GM18909 (cell line): ENCODE results near the gene FANCB.

Source experiments
- ATAC-seq: cut with Tn5 transposase; IDR thresholded peaks from one replicate; pipeline ENCODE4 v1.9.1; 2021; ENCODE audit warnings: mild to moderate bottlenecking; ENCODE audit not compliant: unreplicated experiment, poor library complexity

FANCB gene

DNA sequence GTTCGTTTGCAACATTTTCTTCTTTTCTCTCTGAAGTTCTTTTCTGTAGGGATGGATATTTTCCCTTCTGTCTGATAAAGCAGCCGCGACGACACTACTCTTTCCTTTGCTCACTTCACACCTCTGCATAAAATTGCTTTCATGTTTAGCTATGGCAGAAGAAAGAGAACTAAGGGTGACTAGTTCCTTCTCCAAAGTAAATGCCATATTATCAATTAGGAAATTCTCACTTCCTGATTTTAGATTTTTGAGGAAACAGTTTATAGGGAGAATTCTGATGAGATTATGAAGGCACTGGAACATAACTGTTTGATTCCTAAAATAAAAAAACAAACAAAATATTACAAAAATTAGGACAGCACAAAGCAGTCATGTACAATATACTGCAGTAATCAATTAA lies 29.2 kb downstream of the FANCB start:
- ATAC-seq = no peak

DNA sequence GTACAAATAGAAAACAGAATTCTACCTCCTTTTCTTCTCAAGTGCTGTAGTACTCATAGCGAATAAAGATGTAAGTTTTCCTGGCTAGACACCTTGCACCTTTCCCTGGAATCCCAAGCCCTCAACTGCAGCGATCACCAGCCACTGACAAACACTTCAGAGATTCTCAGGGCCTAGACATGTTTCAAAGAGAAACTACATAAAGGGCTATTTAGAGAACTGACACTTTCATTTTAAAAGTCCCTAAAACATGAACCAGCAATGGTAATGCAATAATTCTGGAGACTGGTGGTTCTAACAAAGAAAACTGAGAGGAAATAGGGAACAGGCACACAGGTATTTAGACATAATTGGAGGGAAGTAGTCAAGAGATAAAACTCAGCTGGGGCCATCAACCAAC lies 35.7 kb downstream of the FANCB start:
- ATAC-seq = no peak

DNA sequence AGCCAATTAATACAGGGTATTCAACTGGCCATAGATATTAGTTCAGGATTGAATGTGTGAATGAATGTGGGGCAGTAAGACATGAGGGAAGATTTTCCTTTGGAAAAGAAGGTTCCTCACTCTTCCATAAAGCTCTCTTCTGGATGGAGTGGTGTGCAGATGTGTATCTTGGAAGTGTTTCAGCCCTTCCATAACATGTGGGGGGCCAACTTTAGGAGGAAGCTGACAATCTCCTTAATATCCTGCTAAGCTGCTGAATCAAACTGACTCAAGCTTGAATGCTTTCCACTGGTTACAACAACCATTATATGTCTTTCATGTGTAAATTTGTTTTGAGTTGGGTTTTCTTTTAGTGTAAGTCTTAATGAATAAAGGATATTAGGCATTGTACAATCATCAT lies 40.3 kb downstream of the FANCB start:
- ATAC-seq = no peak

DNA sequence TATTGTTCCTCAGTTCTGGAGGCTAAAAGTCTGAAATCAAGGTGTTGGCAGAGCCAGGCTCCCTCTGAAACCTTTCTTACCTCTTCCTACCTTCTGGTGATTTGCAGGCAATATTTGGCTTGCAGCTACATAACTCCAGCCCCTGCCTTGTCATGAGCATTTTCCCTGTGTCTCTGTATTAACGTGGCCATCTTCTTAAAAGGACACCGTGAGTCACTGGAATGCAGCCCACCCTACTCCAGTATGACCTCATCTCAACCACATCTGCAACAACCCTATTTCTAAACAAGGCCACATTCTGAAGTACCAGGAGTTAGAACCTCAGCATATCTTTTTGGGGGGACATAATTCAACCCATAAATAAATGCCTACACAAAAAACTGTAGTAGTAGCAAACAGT lies 40.7 kb downstream of the FANCB start:
- ATAC-seq = no peak

DNA sequence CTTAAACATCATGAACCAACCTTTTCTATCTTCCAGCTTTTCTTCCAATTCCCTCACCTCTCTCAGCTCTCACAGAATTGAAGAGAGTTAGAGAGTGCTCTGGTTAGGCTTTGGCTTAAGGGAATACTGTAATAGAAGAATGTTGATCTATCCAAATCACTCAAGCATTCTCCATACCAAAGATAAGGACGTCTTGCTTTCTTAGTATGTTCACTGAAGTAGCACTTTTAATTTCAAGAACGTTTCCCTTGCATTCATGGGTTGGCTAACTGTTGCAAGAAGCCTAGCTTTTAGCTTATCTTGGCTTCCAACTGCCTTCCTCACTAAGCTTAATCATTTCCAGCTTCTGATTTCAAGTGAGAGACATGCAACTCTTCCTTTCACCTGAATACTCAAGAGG lies 43.2 kb downstream of the FANCB start:
- no peak for ATAC-seq

DNA sequence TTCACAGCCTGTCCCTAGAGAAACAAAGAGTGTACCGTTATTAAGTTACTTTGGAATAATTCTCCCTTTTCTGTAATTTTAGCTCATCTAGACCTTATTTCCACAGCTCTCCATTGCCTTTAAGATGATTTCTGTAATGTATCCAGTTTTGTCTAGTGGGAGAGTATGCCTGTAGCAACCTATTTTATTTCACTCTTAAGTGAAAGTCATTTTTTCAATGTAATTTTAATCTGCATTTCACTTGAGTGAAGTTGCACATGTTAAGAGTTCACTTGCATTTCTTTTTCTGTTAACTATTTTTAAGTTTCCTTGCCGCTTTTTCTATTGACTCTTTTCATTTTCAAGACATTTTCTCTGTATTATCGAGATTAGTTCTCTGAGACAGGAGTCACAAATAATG lies 46.5 kb downstream of the FANCB start:
- ATAC-seq = no peak

DNA sequence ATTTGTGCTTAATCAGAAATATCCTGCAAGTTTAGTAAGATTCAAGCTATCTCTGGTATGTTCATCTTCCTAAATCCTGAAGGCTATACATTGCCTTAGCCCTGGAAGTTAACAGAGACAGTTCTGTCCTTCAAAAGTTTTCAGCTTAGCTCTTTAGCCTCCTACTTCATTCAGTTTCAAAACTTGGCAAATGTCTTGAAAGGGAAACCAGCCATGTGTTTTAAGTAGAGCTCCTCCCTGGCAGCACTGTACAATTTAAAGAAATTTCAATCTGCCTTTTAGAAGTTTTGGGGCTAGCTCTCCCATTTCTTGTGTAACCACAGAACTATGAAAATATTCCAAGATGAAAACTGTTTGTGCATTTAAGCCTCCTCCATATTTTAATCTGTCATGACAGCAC lies 47.0 kb downstream of the FANCB start:
- no peak for ATAC-seq

DNA sequence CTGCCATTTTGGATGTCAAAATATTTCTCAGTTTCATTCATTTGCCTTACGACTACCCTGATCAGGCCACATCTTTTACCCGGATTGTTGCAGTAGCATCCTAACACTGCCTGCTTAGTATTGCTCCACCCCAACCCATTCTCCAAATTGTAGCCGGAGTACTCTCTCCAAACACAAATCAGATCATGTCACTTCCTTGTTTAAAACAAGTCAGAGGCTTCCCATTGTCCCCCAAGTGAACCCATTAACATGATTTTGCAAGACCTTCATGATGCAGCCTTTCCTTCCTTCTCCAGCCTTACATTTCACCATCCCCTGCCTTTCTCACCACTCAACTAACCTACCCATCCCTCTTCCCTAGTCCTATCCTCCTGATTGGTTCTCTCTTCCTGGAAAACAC lies 53.1 kb downstream of the FANCB start:
- no peak for ATAC-seq

DNA sequence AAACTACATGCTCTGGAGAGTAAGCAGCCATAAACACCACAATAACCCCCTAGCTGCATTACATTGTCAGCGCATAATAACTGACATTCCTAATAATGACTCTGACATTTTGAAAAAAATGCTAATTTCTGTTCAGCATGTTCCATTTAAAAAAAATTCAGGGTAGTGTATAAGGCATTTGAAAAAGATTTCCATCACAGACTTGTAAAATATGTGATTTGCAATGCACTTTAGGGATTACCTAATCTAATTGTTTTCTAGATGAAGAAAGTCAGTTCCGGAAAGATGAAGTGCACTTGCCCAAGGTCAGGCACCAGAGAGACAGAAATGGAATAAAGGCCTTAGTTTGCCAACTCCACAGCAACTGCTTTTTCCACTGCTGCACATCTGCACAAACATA lies 55.3 kb downstream of the FANCB start:
- no peak for ATAC-seq

DNA sequence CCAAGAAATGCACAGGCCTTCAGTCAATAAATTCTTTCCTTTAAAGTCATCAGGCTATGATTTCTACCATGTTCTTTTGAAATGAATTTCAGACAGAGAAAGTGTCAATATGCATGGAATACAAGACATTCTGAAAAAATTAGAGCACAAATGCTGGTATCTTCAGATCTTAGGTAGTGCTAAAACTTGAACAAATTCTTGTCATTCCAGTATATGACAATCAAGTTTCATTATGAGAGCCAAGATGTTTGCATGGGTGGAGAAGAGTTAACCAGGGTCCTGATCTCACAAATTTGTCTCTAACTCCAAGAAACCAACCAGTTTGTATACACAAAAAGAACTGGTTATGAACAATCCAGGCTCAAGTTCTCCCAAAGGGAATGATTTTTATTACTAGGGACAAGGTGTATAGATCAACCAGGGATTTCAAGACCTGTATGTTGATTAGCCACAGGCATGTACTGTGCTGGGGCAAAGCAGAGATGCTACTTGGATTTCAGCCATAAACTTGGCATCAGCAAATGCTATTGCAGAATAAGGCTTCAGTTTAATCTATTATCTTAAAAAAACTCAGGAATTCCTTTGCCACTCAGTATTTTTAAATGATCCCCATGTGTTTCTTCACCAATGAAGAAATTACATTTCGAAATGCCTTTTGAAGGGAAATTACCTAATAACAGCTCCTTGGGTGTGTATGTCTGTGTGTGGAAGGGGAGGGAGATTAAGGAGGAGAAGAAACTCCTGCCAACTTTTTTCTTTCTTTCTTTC lies 69.7 kb downstream of the FANCB start:
- no peak for ATAC-seq

DNA sequence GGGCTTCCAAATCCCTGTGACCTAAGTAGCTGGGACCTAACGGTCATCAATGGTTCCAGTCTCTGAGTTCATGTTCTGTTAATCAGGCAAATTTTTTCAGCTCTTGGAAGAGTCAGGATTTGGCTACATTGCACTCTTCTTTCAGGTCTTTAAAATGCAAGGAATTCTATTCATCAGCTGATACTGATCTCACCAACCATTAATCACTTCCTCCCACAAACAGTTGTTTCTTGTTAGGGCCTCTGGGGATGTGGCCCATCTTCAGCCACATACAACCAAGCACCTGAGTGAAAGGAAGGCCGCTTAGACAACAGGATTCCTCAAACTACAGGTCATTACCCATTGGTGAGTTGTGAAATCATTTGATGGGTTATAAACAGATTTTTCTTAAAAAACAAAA lies 71.7 kb downstream of the FANCB start:
- no peak for ATAC-seq

DNA sequence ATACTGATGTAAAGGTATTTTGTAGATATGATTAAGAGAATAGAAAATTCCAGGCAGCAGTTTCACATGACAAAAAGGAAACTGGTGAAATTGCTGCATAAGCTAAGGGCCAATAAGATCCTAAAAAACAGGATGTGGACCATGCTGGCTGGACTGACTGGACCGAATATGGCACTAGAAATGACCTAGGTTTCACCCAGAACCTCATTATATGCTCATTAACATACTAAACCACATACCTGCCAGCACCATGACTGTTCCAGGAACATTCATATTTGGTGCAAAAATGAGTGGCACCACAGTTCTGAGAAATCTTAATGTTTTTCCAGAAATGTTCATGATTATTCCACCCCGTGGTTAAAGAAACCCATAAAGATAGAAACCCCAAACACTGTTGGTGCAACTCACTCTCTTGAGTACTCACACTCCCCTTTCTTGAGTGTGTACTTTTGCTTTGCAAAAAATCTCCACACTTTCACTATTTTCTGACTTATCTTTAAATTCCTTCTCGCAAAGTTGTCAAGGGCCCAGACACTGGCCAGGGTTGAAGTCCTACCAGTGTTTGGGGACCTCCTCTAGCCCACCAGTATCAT lies 74.0 kb downstream of the FANCB start:
- ATAC-seq = no peak
